ENCODE data around the gene PODN. TPM values are rescaled to one million over a fixed set of nuclear protein-coding genes. Genes with fewer than 3 reads are reported as not detected.

The PODN gene
- polyA plus RNA-seq, 3 donors: 1.6 to 2.0 (median 1.7) TPM

DNA sequence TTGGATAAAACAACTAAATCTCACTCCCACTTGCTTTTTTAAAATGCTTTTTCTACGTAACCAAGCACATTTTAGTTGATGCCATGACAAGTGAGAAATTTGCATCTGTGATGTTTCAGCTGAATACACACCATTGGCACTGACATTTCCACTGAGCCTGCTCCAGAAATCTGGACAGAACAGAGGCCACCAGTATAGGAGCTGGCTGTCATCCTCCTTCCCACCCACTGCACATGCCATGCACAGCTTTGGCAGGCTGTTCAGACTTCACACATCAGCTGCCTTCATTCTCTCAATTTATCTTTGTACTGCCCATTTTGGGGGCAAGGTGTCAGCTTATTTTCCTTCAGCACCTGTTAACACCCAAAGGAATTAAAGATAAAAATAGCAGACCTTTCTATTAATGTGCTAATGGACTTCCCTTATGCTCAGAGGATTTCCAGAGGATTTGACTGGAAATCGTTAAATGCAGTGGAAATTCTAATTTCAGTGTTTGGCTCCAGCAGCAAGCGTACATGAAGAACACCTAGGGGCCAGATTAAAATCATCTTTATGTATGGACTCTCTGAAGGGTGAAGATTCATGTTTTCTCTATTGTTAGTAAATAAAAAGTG lies 12.9 kb upstream of the PODN start:
- DNase-seq: no peak

DNA sequence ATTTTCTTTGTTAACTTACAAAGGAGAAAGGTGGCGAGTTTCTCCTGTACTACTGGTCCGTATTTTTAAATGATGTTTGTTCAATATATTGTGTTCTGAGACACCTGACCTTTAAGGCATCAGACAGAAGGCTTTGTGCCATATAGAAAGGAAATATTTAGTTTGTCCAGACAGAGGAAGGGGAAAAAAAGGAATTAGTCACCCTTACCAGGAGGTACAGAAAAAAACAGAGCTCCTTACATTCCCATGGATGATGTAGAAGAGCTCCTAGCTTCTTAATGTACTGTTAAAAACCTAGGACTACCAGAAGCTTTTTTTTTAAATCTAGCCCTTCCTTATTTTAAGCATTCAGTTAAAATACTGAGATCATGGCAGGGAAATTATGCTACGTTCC lies 12.4 kb upstream of the PODN start:
- DNase-seq: no peak

DNA sequence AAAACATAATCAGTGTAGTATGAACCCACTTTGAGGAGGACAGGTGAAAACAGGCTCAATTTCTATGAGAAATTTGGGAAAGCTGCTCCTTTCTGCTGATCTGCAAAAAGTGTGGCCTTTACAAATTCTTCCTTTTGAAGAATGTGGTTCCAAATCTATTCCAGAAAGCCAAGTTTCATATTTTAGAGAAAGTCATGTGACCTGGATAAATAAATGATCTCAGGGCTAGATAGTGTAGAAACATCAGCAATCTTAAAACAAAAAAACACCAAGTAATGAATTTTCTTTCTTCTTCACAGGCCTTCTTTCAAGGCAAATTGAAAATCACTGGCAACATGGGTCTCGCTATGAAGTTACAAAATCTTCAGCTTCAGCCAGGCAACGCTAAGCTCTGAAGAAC lies 11.7 kb upstream of the PODN start:
- no peak for DNase-seq

DNA sequence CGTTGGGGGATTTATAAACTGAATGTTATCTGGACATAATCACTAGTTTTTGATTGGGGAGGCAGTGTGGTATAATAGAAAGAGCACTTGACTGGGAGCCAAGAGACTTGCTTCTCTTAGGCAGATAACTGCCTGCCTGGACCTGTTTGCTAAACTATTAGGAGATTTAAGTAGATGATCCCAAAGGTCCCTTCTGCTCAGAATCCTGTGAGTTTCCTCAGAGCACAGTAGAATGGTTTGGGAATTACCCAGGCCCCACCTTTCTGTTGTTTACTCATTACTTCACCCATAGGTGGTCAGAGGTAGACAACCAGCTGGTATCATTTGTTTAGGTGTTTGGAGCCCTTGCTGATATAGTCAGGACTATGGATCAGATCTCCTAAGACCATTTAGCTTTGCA lies 10.3 kb upstream of the PODN start:
- DNase-seq: no peak

DNA sequence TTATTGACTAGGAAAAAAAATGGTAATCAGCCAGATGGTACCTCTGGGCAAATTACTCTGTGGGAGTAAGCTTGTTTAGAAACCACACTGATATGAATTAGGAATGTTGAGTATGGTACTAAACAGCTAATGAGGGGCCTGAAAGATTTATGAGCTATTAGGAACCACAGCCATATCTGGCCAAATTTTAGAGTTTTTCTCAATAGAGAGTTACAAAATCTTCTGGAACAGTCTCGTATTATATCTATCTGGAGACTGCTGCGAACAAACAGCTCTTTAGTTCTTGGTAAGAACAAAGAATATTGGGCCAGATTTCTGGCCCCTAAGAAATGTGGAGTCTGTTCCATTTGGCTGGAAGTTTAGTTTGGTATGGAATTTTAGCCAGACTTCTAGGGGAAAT lies 4.9 kb upstream of the PODN start:
- no peak for DNase-seq

DNA sequence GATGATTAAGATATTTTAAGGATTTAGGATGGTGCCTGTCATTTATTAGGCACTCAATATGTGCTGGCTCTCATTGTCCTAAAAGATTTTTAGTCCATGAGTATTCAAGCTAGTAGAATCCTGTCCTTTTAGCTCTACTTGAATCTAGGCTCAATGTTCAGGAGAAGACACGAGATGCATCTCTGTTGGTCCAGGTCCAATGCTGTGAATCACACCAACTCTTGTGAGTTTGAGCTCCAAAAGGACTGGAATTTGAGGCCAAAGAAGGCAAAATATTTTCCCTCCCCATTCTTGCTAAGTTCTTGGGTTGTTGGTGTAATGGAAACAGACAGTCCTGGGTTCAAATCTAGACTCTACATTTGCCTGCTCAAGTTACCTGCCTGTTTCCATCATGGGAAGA lies 1.4 kb upstream of the PODN start:
- DNase-seq: no peak

DNA sequence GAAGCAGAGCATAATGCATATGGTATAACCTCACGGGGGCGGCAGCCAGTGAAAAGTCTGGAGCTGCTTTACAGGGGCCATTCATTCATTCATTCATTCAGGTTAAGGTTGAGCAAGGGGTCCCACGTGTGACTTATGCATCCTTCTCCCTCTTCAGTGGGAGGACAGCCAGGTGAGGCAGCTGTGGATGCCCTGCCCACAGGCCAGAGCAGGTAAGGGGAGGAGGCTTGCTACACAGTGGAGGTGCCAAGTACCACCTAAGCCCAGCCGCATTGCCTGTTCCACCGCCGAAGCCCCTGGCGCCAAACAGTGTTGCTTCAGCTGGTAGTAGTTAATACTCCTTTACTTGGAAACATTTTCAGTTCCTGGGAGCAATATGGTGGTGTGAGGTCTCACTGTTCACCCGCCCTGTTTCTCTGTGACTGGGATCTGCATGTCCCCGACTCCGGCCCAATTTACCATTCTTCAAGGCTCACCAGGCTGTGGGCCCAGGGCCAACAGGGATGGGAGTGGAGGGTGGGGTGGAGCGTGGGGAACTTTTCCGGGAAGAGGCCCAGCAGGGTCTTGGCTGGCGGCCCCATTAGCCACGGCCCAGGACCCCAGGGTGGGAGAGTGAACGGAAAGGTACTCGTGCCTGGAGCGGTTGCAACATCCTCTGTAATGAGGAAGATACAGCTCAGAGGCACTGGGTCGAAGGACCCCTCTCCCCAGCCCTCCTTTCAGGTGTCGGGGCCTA lies 722 bp upstream of the PODN start:
- no peak for DNase-seq

DNA sequence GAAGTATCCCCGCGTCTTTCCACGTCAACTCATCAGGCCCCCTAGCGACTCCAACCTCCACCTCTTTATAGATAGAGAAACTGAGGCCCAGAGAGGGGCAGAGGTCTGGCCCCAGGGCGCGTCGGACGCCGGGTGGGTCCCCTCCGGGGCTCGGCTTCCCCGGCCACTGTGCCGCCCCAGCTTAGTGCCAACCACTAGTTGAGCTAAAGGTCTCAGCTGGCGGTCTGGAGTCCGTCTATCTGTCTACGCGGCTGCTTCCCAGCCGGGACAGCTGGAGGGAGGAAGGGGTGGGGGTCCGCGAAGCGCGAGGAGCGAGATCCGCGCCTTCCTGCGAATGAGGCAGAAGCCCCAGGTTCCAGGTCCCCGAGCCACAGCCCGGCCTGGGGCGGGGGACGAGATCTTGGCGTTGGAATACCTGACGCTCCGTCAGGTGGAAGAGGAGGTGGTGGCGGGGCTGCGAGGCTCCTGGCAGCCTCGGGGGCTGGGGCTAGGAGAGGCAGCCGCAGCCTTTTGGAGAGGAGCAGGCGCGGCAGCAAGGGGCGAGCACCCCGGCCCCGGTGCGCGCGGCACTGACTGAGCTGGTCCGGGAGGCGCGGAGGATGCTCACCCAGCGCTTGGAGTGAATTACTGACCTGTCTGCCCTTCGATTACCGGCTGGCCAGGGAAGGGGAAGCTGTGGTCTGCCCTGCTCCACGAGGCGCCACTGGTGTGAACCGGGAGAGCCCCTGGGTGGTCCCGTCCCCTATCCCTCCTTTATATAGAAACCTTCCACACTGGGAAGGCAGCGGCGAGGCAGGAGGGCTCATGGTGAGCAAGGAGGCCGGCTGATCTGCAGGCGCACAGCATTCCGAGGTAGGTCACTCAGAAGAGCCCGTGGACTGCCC lies 937 bp downstream of the PODN start:
- no peak for DNase-seq

DNA sequence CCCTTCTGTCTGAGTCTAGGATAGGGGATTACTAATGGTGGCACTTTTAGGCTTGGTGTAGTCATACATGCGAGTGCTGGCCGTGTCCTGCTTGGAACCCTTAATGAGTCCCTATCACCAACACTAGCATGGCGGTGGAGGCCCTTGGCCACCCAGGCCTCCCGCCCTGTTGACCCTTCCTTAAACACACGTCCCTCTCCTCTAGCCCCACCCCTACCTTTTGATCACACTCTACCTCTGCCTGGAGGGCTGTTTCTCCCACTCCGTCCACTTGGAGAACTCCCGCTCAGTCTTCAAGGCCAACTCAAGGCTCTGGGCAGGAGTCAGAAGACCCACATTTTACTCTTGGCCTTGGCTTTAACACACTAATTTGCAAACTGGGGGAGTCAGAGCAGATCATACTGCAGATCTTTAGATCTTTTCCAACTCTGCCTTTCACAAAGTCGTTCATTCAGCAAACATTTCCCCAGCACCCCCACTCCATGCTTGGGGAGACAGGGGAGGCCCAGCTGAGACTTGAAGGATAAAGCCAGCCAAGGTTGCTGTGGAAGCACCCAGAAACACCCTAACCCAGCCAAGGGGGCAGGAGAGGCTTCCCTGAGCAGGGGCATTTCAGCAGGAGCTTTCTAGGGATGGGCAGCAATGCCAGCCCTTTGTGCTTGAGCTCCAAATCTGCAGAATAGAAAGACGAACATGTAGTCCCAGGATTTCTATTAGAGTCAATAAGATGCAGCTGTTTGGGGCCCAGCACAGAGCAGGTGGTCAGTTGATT lies 1.9 kb downstream of the PODN start:
- no peak for DNase-seq

DNA sequence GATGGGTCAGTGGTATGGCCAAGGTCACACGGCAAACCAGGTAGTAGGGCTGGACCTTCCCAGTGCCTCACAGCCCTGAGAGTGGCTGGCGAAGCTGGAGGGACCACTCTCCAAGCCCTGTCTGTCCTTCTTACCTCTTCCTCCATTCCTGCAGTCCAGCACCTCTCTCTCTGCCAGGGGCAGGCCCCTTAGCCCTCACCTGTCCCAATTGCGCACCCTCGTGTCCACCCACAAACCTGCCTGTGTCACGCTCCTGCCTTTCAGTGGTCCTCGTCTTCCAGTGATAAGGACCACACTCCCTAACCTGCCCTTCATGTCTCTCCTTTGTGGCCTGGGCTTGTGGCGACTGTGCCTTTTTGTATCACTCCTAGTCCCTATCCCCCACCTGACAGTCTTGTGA lies 3.4 kb downstream of the PODN start:
- DNase-seq: no peak

DNA sequence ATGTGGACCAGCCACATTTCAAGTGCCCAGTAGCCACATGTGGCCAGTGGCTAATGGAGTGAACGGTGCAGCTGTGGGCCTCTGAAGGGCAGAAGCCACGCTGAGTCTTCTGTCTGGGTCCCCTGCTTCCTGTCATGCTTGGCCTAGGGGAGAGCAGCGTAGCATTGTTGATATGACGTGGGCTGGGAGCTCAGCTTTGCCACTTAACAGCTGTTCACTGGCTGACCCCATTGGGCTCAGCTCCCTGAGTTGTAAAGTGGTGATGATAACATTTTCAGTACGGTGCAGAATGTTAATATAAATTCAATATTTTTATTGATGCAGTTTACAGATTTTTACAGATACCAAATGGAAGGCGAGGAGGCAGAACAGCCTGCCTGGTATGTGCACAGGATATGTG lies 4.5 kb downstream of the PODN start:
- DNase-seq: no peak

DNA sequence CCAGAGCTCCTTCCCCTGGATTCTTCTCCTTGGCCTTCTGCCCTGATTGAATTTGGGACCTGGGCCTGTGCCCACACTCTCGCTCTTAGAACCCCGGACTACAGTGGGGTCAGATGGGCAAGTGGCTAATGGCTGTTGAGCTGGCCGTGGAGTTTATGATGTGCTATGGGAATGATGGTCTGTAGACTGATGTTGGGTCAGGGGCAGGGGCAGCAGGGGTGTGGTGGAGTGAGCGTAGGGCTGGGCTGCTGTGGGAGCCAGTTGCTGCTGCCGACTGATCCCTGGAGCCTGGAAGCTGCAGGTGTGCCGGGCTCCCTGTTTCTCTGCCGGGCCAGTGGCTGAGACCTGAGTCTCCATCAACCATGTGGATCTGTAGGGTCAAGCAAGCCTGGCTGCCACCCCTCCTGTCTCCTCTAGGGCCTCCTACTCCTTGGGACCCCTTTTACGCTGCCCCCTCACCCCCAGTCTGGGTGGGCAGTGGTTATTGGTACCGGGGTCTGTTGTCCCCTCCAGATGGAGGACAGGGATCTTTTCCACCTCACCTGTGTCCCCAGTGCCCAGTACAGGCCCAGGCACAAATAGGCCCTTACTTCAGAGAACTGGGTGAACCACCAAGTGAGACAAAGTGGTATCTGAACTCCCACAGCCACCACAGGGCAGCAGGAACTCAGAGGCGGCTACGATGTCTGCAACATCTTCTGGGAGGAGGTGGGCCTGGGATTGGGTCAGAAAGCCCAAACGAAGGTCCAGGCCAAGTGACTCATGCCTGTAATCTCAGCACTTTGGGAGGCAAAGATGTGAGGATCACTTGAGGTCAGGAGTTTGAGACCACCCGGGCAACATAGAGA lies 5.1 kb downstream of the PODN start:
- no peak for DNase-seq

DNA sequence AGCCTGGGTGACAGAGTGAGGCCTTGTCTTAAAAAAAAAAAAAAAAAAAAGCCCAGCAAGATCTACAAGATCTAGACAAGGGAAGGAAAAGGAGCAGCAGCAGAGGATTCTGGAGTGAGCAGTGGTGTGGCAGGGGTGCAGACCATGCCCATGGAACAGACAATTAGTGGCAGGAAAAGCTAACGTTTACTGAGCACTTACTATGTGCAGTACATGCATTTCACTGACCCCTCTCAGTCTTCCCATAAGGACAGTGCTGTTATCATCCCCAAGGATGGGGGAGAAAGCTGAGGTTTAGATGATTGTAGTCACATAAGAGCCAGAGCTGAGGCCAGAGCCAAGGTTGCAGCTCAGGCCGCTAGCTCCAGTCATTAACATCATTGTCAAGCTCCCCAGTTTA lies 5.9 kb downstream of the PODN start:
- no peak for DNase-seq

DNA sequence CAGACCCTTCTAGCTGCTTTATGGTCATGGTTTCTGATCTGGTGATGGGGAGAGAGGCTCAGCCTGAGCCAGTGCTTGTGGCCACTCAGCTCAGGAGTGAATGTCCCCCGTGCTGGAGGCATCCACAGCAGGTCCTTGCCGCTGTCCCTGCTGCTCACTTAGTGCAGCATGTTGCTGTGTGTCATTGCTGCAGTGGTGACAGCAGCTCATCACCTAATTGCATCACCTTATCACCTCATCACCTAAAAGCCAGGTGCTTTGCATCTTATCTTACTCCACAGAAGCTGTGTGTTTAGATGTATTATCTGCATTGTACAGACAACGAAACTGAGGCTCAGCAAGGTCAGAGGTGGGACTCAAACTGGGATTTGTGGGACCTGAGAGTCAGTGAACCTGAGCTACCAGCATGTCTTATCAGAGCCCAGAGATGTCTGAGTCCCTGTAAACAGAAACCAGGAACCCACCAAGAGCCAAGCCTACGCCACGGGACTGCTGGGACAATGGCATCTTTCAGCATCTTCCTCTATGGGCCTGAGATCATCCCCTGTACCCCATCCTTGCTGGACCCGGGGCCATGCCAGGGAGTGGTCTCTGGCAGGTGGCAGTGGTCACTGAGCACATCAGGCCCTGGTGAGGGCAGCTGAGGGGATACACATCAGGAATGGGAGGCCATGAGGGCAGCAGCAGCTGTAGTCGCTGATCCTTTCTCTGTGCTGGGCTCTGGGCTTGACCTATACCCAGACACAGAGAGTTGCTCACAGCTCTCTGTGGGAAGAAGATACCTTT lies 6.5 kb downstream of the PODN start:
- no peak for DNase-seq

DNA sequence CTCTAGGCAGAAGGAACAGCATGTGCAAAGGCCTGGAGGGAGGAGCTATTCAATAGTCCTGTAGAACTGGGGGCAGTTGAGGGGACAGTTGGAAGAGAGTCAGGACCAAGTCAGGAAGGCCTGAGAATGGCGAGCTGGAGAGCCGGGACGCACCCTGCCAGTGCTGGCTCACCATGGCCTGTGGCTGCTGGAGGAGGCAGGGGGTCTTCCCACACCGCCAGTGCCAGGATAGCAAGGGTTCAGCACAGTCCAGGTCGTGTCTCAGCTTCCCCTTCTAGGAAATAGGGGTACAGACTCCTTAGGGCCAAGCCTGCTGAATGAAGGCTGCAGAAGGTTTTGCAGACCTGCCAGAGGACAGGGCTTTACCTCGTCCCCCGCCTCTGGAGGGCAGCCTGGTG lies 7.3 kb downstream of the PODN start:
- DNase-seq: no peak

DNA sequence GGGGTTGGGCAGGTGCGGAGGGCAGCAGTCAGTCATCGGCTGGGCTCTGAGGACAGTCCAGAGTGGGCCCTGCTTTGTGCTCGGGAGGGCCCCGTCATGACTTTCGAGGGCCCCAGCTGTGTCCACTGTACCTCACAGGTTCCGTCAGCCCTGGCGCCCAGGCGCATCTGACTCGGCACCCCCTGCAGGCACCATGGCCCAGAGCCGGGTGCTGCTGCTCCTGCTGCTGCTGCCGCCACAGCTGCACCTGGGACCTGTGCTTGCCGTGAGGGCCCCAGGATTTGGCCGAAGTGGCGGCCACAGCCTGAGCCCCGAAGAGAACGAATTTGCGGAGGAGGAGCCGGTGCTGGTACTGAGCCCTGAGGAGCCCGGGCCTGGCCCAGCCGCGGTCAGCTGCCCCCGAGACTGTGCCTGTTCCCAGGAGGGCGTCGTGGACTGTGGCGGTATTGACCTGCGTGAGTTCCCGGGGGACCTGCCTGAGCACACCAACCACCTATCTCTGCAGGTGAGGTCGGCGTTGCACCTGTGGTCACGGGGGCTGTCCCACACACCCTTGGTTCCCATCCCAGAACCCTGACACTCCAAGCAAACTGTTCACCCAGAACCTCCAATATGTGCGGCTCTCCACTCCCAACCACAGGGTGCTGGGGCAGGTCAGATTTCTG lies 7.8 kb downstream of the PODN start:
- DNase-seq: no peak

DNA sequence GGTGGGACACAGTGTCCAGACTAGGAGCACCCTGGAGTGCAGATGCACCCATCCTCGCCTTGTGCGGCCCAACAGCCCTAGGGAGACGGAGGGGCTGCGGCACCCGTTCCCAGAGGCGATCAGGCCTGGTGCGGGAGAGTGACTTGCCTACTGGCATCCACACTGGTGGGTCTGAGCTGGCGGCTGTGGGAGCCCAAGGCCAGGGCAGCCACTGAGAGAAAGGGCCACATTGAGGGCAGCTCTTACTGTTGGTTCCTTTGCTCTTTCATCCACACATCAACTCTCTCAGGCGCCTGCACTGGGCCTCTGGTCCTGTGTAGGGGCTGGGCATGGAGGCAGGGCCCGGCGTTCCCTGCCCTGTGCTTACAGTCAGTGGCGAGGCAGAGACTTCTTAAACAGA lies 8.6 kb downstream of the PODN start:
- DNase-seq: no peak

DNA sequence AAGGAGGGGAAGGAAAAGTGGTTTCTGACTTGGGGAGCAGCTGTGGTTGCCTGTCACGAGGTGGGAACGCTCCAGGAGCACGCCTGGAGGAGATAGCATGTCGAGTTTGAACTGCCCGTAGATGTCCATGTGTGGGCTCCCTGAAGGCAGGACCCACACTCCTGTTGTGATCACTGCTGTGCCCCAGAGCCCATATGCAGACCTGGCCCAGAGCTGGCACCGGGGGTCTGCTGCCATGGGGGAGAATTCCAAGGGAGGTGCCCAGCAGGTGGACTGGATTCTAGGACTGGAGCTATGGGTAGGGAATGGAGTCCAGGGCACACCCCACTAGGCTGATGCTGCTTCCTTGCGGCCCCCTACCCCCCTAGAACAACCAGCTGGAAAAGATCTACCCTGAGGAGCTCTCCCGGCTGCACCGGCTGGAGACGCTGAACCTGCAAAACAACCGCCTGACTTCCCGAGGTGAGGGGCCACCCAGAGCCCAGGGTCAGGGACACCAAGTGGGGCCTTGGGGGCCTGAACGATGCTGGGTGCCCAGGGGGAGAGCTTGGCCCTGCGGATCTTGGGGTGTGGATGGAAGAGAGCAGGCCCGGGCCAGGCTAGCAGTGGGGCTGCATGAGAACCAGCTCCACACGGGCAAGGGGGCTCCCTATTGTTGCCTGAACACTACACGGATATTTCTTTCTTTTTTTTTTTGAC lies 9.3 kb downstream of the PODN start:
- no peak for DNase-seq

DNA sequence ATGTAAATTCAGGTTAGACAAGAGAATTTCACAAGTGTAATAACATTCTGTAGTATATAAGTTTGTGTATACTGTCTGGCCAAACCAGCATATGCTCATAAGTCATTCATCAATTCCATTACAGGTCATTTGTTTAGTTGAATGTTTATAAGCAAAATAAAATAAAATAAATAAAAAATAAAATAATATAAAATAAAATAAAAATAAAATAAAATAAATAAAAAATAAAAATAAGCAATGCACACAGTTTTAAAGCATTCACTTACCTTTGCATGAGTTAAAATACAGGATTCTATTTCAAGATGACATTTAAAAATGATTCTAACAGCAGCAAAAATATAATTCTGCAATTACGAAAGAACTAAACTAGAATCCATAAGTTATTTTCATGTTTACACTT lies 9.9 kb downstream of the PODN start:
- DNase-seq: no peak
